DMS114 treated with DMSO at 0.1 percent for 48 hours (cell line): Measurements from ENCODE around the gene COX10.
"Not testable (repeated sequence)": the region's sequence is repeated elsewhere in the genome, so short reads cannot be mapped to it uniquely, and the experiment has no call there.

Source experiments
- DNase-seq: peaks from one replicate; lab custom pipeline; 2025; ENCODE audit not compliant: unreplicated experiment; lab: John Stamatoyannopoulos, UW

The COX10 gene

DNA sequence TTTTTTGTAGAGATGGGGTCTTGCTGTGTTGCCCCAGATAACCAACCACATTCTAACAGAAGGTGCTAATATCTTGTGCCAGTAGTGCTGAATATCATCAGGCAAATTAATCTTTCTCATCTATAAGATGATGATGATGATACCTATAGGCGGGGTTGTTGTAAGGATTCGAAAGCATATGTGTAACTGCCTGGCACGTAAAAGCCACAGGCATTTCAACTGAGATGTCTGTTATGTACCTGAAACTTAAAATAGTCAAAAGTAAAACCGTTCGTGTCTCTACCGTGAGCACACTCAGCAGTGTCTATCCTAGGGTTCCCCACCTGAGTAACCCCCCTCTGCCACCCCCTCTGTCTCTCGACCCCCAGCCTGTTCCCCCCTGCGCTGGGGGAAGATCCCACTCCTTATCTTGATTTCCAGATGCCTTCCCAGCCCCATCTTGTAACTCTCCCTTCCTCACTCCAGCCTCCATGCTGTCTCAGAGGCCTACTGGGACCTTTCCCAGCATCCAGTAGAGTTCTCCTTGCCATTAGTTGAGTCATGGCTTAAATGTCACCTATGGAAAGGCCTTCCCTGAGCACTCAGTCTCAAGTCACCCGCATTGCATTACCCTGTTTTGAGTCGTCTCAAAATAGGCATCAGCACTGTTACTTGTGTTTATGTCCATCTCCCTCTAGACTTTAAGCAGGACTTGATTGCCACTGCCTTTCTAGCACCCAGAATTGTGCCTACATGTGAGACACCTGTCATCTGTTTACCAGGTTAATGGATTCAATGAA is 133.3 kb downstream of the COX10 start:
- no peak for DNase-seq

DNA sequence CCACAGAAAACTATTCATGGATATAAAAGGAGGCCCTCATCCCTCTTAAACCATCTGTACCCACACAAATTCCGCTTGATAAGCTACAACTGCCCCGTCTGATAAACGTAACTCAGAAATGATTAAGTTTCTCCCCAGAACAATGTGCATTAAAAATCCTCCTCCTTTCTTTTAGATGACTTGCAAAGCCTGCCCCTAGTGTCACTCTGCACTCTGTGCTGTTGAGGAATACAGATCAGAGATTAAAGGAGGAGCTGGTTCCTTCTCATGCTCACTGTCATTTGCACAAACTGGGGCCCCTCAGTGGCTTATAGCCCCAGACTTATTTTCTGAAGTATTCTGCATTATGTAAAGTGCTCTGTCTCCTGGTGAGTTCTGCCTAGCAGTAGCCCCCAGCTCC is 134.1 kb downstream of the COX10 start:
- DNase-seq: no peak

DNA sequence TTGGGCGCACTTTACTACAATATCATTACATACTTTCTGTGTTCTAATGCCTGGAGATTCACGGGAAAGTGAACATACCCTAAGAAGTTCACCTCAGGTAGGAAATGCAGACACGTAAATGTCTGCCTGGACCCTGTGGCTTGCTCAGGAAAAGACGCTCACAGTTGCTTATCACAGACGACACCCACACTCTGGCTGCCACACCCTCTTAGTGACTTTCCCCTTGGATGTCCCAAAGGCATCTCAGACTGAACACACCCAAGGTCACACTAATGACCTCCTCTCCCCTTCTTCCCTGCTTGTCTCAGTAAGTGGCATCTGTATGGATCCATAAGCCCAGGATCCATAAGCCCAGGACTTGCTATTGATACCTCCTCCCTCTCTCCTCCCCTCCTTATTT is 134.8 kb downstream of the COX10 start:
- no peak for DNase-seq

DNA sequence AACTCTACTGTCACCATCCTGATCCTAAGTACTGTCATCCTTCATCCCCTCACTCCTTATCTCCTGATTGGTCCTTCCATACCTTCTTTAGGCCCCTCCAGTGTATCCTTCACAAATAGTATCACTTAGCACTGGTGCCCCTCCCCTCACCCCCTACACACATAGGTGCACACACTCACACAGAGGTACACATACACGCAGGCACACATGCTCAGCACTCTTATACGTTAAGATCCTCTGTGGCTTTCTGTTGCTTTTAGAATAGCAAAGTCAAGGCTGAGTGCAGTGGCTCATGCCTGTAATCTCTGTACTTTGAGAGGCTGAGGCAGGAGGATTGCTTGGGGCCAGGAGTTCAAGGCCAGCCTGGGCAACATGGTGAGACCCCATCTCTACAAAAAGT is 135.2 kb downstream of the COX10 start:
- DNase-seq: no peak

DNA sequence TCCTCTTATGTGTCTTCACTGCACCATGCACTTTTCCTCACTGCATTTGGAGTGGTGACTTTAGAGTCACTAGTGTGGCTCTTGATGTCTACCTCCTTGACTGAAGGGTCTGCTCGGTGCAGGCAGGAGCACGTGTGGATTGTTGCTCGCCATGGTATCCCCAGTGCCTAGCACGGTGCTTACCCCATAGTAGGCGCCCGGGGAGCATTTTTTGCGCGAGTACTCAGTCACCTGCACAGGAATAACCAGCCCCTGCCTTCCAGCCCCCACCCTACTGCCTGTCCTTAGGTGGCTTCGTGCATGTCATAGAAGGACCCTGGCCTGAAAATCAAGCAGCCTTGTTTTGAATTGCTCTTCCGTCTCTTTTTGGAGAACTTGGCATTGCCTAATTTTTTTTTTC is 136.1 kb downstream of the COX10 start:
- DNase-seq: no peak

DNA sequence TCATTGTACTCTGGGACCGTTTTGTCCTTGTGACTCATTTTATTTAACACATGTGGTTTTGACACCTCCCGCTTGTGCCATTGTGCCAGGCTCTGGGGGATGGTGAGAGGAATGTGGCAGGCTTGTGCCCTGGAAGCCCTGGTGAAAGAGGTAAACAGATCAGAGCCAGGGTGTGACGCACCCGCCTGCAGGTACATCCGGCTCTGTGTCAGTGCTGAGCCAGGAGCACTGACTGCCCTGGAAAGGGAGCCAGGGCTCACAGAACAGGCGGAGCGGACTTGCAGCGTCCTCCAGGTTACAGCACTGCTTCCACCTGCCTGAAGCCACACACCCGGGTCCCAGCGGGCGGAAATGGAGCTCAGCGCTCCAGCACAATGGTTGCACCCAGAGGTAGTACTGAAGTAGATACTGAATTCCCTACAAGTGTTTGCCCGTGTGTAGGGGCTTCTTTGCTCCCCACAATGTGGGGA is 136.7 kb downstream of the COX10 start:
- DNase-seq: no peak

DNA sequence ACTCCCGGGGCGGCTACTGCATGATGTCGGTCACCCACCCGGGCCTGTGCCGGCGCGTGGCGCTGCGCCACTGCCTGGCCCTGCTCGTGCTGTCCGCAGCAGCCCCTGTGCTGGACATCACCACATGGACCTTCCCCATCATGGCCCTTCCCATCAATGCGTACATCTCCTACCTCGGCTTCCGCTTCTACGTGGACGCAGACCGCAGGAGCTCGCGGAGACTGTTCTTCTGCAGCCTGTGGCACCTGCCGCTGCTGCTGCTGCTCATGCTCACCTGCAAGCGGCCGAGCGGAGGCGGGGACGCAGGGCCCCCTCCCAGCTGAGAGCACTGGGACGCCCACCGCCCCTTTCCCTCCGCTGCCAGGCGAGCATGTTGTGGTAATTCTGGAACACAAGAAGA is 137.6 kb downstream of the COX10 start:
- DNase-seq: no peak

DNA sequence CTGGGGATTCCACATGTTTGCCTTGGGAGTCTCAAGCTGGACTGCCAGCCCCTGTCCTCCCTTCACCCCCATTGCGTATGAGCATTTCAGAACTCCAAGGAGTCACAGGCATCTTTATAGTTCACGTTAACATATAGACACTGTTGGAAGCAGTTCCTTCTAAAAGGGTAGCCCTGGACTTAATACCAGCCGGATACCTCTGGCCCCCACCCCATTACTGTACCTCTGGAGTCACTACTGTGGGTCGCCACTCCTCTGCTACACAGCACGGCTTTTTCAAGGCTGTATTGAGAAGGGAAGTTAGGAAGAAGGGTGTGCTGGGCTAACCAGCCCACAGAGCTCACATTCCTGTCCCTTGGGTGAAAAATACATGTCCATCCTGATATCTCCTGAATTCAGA is 138.5 kb downstream of the COX10 start:
- no peak for DNase-seq

DNA sequence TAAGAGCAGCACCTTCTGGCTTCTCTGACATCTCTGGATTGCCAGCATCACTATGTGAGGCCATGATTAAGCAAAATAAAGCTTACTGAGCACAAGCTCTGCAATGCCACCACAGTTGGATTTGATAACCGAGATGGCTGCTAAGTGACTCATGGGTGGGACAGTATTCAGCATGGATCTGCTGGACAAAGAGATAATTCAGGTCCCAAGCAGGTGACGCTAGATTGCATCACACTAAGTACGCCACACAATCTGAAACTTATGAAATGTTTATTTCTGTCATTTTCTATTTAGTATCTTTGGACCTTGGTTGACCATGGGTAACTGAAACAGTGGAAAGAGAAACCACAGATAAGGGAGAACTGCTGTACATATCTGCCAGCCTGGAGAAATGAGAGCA is 139.9 kb downstream of the COX10 start:
- DNase-seq: no peak

DNA sequence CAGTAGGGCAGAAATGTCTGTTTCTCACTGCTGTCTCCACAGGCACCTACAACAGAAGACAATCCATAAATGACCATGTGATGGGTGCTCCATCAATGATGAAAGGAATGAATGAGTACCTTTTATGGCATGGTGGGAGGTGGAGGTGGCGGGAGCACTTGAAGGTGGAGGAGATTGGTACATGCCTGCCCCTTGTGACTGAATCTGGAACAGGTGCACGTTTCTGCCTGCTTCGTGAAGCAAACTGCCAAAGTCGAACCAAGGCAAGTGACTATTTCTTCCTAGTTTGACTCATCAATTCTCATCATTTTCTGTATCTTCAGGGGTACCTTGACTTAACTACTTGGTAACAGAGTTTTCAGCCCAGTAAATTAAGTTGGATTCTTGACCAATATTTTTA is 141.9 kb downstream of the COX10 start:
- DNase-seq: no peak

DNA sequence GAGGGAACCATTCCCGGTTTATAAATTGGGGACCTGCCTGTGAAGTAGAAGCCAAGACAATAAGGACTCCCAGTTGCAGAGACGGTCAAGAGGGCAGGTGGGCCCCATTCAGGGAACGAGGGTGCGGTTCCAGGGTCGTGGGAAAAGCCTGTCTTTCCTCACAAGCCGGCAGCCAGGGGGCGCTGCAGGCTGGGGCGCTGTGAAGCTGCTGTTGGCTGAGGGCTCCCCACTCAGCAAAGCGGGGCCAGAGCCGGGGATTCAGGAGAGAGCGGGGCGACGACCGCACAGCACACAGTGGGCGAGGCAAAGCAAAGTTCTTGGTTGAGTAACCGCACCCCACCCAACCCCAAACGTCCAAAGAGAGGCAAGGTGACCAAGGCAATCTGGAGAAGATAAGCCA is 142.5 kb downstream of the COX10 start:
- DNase-seq: no peak

DNA sequence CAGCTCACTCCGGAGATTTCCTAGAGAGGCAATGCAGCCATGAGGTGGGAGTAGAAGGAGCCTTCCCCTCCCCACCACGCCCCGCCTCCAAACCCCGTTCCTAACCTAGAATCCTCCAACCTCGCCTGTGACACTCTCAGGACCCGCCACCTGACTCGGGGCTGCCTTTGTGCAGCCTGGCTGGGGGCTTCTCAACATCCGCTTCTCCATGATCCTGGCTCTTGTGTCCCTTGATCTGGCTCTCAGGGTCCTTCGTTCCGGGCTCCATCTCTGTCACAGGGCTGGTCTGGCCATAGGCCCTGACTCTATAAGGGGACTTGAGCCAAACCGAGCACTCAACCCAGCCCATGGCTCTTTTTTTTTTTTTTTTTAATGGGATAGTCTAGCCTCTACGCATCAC is 143.1 kb downstream of the COX10 start:
- DNase-seq: no peak

DNA sequence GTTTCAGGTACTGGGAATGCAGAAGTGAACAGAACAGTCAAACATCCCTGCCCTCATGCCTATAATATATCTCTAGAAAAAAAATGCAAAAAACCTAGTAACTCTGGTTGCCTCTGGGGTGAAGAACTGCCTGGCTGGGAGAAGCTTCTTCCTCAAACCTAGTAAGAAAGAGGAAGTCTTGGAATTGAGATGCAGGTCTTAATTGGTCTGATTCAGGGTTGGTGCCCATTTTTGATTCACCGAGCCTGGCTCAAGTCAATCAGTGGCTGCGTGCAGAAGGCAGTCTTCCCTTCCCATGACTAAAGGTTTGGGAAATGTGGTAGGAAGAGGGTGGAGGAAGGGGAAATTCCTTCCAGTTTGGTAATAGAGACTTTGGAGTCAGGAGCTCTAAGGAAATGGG is 145.0 kb downstream of the COX10 start:
- no peak for DNase-seq

DNA sequence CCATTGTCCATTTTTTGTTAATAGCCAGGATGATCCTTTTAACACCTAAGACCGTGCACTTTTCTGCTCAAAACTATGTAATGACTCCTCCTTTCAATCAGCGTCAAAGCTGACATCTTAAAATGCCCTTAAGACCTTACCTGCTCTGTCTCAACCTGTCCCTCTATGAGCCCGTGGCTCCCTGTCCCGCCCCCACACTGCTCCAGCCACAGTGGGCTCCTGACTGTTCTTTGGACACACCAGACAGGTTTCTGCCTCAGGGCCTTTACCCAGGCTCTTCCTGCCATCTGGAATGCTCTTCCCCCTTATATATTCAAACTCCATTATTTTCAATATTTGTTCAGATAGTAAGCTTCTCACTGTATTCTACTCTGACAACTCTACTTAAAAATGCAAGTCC is 153.3 kb downstream of the COX10 start:
- no peak for DNase-seq

DNA sequence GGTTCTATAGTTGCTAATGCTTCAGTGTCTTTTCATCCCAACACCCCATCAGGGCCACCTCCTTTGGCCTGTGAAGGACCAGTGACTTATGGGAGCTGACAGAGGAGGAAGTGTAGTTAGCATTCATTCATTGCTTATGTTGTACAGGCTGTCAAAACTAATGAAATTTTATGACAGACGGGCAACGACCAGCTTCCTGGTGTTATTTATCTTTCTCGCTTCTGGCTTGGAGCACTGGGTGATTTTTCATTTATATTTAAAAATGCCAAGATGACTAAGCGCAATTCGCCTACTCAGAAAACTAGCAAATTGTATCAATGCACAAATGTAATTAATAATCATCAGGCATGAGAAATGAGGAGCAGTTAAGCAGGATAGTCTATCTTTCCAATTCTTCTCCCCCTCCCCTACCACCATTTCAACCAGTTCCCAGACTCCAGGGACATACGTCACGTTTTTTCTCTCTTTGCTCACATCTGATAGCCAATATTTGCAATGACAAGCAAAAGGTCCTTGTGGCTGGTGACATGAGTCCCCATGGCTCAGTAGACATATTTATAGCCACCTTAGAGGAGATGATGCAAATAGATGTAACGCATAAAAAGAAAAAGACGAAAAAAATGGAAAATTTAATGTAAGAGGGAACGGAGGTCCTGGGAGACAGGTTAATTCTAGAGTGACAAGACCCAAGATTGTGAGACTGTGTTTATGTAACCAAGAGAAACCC is 156.1 kb downstream of the COX10 start:
- DNase-seq: no peak

DNA sequence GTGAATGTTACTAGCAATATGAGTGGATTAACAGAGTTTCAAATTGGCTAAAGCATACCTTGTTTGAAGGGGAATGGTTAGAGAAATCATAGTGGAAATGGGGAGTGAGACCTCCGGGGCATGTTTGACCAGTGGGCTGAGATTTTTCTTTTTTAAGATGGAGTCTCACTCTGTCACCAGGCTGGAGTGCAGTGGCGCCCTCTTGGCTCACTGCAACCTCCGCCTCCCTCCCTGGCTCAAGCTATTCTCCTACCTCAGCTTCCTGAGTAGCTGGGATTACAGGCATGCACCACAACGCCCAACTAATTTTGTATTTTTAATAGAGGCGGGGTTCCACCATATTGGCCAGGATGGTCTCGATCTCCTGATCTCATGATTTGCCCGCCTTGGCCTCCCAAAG is 157.7 kb downstream of the COX10 start:
- DNase-seq: no peak

DNA sequence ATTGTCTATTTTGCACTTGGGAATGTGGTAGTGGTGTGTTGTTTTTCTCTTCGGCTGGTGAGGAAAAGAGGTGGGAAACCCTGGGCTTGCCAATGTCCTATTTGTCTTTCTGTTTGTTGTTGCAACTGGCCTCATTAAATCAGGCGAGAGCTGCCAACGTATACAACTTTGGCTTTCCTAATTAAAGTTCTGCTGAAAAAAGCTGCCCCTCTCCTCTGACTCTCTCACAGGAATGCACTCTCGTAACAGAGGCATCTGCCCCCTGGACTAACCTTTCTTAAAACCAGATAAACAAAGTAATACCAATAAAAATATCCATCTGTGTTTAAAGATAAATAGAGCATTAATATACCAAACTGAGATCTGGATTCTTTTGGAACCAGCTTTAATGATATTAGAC is 159.6 kb downstream of the COX10 start:
- DNase-seq: no peak

DNA sequence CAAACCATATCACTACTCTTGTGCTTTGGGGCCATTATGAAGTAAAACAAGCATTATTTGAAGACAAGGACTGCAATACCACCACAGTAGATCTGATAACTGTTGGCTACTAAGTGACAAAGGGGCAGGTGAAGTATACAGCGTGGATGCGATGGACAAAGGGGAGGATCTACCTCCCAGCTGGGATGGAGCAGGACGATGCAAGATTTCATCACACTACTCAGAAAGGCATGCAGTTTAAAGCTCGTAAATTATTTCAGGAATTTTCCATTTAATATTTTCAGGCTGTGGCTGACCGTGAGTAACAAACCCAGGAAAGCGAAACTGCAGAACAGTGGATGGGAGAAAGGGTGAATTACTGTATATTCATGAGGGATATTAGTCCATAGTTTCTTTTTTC is 161.9 kb downstream of the COX10 start:
- DNase-seq: not testable (repeated sequence)

DNA sequence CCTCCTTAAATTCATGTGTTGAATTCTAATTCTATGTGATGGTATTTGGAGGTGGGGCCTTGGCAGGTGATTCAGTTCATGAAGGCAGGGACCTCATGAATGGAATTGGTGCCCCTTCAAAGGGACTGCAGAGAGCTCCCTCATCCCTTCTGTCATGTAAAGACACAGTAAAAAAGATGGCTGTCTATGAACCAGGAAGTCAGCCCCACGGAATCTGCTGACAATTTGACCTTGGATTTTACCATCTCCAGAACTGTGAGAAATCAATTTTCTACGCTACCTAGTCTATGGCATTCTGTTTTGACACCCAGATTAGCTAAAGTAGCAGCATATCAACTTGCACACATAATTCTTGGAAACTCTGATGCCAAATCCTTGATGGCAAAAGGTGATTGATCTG is 165.7 kb downstream of the COX10 start:
- DNase-seq: not testable (repeated sequence)

DNA sequence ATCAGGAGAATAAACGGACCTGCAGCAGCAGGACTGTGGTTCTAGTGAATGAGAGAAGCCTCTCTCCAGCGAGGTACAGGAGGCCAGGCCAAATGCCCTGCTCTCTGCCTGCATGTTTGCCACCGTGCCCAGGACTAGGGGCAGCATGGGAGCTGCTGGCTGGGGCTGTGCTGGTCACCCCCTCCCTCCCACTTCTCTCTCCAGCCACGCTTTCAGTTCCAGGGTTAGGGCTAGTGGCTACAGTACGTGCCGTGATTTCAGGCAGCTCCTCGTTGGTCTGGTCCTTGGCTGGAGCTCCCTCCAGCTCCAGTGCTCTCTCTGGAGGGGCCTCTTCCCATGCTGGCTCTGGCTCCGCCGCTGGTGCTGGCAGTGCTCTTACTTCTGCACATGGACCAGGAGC is 166.7 kb downstream of the COX10 start:
- DNase-seq: not testable (repeated sequence)

DNA sequence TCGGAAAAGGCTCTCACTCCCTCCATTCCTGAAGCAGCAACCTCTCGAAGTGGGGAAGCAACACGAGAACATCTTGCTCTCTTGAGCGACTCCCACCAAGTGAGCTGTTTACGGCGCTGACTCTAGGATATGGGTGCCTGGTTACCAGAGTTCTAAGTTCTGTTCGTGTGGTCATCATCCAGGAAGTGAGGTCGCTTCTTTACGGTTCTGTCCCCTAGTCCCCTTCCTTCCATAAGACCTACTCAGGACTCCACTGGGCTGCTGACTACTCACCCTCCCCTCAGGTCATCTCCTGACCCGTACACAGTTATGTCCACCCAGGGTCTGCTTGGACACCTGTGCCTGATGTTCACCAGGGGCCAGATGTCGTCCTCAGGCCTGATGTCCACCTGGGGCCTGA is 167.5 kb downstream of the COX10 start, which contains the start of gene CDRT15:
CDRT15 (minus strand) TSS at position 101 of the 400 bp plus-strand sequence; CDS start at position 72, 29 bp downstream.
- DNase-seq: not testable (repeated sequence)

DNA sequence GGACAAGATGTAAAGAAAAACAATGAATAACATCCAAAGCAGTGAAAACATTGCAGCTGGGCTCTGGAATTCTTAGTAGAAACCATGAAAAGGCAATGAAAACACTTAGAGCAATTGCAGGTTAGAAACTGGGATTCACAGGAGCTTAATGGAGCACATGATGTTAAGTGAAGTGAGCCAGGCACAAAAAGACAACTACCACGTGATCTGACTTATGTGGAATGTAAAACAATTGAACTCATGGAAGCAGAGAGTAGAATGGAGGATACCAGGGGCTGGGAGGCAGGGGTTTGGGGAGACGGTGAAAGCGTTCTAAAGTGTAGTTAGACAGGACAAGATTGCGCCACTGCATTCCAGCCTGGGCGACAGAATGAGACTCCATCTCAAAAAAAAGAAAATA is 170.0 kb downstream of the COX10 start:
- not testable (repeated sequence) for DNase-seq
